Omental fat pad (tissue), 4 donors: ENCODE results near the gene PKP3. TPM values are rescaled to one million over a fixed set of nuclear protein-coding genes. Genes with fewer than 3 reads are reported as not detected.
A peak's percentile ranks its signal among the peaks of the same experiment; 100 is the strongest.

Experiments used
- ATAC-seq: fragments of 150-250 bp; one replicate; pipeline ENCODE4 v1.9.1; 2016; ENCODE audit warnings: mild to moderate bottlenecking, moderate library complexity; ENCODE audit not compliant: low FRiP score
- DNase-seq: peaks from one replicate; pipeline ENCODE4 v3.0.0-alpha.2; 2019; ENCODE audit warnings: low spot score
- CTCF ChIP-seq, 3 donors: fragments of 450-650 bp; IDR thresholded peaks; one replicate each; pipeline ENCODE4 v1.5.1; 2016 to 2017; ENCODE audit warnings: antibody characterized with exemption in 3 of 3, mild to moderate bottlenecking in 3 of 3, moderate library complexity in 2 of 3
- total RNA-seq, 4 donors: library from RNA; depleted of rRNA; stranded (reverse); fragments of >200 nt; gene quantifications; one replicate each; pipeline ENCODE4 v1.1.0, GENCODE V29; 2016

Gene PKP3
- total RNA-seq, 4 donors from 2014 or later, result 0.09 to 0.96 (median 0.95) TPM; not detected in 1

GRCh38 chr11:364991-365725 lies 28.9 kb upstream of the PKP3 start:
- no peak for DNase-seq
- no peak for TF ChIP-seq CTCF (IDR thresholded peaks at IDR 0.05)
- no peak for ATAC-seq

GRCh38 chr11:365831-366230 lies 28.2 kb upstream of the PKP3 start:
- DNase-seq (no peak), ATAC-seq (no peak)
- TF ChIP-seq CTCF (IDR thresholded peaks at IDR 0.05), result no peak

GRCh38 chr11:367956-368413 lies 26.0 kb upstream of the PKP3 start:
- no peak for DNase-seq
- ATAC-seq, result no peak
- TF ChIP-seq CTCF (IDR thresholded peaks at IDR 0.05), result no peak

GRCh38 chr11:368414-369335 lies 25.3 kb upstream of the PKP3 start:
- DNase-seq, result no peak
- TF ChIP-seq CTCF (IDR thresholded peaks at IDR 0.05), result no peak
- ATAC-seq, result peak; percentile 33

- DNase-seq (no peak), ATAC-seq (no peak)
- TF ChIP-seq CTCF (IDR thresholded peaks at IDR 0.05), result no peak
Observed at GRCh38 chr11:369336-370018, 24.5 kb upstream of the PKP3 start, which contains the start of gene B4GALNT4. Gene B4GALNT4 (plus strand): TSS chr11:369499. CDS start chr11:369804, 305 bp downstream.

- TF ChIP-seq CTCF (IDR thresholded peaks at IDR 0.05), result no peak
- DNase-seq (no peak), ATAC-seq (no peak)
Observed at GRCh38 chr11:370070-370941, 23.7 kb upstream of the PKP3 start.
